GM12872 (cell line): ENCODE measurements around the gene RPL41.

Experiments
- TF ChIP-seq, protein P1 (sequence below): IDR thresholded peaks from 3 replicates; pipeline ENCODE4 v1.5.1; 2011; ENCODE audit warnings: low read depth, mild to moderate bottlenecking, low read length, moderate library complexity; ENCODE audit not compliant: insufficient read depth

Gene RPL41

GRCh38 chr12:56097738-56098137 is 18.7 kb upstream of the RPL41 start:
- TF ChIP-seq, protein P1, sequence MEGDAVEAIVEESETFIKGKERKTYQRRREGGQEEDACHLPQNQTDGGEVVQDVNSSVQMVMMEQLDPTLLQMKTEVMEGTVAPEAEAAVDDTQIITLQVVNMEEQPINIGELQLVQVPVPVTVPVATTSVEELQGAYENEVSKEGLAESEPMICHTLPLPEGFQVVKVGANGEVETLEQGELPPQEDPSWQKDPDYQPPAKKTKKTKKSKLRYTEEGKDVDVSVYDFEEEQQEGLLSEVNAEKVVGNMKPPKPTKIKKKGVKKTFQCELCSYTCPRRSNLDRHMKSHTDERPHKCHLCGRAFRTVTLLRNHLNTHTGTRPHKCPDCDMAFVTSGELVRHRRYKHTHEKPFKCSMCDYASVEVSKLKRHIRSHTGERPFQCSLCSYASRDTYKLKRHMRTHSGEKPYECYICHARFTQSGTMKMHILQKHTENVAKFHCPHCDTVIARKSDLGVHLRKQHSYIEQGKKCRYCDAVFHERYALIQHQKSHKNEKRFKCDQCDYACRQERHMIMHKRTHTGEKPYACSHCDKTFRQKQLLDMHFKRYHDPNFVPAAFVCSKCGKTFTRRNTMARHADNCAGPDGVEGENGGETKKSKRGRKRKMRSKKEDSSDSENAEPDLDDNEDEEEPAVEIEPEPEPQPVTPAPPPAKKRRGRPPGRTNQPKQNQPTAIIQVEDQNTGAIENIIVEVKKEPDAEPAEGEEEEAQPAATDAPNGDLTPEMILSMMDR, result no peak

DNA sequence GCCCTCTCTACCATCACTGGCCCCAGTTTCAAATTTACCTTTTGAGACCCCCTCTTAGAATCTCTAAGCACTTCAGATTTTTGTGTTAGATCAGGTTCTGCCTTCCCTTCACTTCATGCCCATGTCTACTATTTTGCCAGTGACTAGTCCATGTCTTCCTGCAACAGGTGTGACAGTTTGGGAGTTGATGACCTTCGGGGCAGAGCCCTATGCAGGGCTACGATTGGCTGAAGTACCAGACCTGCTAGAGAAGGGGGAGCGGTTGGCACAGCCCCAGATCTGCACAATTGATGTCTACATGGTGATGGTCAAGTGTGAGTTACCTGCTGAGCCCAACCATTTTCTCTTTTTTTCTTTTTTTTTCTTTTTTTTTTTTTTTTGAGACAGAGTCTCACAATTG is 17.8 kb upstream of the RPL41 start:
- TF ChIP-seq, protein P1, result no peak

DNA sequence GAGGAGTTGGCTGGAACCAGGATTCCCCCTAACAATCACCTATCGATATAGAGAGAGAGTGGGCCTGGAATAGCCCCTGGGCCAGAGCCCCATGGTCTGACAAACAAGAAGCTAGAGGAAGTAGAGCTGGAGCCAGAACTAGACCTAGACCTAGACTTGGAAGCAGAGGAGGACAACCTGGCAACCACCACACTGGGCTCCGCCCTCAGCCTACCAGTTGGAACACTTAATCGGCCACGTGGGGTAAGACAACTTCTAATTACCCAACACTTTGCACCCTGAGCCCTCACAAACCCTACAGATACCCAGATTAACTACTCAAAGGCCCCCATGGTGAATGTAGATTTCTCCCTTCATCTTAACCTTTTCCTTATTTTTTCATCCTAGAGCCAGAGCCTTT is 16.6 kb upstream of the RPL41 start:
- TF ChIP-seq, protein P1, result no peak

DNA sequence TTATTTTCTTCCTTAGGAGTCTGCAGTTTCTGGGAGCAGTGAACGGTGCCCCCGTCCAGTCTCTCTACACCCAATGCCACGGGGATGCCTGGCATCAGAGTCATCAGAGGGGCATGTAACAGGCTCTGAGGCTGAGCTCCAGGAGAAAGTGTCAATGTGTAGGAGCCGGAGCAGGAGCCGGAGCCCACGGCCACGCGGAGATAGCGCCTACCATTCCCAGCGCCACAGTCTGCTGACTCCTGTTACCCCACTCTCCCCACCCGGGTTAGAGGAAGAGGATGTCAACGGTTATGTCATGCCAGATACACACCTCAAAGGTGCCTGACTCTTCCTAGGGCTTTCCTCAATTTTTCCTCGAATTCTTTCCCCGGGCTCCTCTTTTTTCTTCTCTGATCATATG is 15.4 kb upstream of the RPL41 start:
- TF ChIP-seq, protein P1, result no peak

GRCh38 chr12:56102683-56103065 is 13.8 kb upstream of the RPL41 start:
- TF ChIP-seq, protein P1, result no peak

GRCh38 chr12:56103066-56103711 is 13.2 kb upstream of the RPL41 start:
- TF ChIP-seq, protein P1, result no peak

- TF ChIP-seq, protein P1, result no peak
Observed at GRCh38 chr12:56103823-56104108, 12.7 kb upstream of the RPL41 start.
